MM.1S (cell line): ENCODE results near the gene KDM7A.
"Not testable (repeated sequence)": the region's sequence is repeated elsewhere in the genome, so short reads cannot be mapped to it uniquely, and the experiment has no call there.

Experiments used
- CTCF ChIP-seq: fragments of 300-600 bp; sonication (generic); IDR thresholded peaks from 2 replicates; pipeline ENCODE4 v1.5.1; 2016; ENCODE audit warnings: antibody characterized with exemption, low read length, mixed read lengths
- EZH2 ChIP-seq: fragments of 300-600 bp; sonication (generic); optimal IDR thresholded peaks from 2 replicates; pipeline ENCODE3; 2017; ENCODE audit warnings: low read depth, mild to moderate bottlenecking, antibody characterized with exemption, low read length, mixed read lengths

GRCh38 chr7:140108777-140109176 is 68.0 kb downstream of the KDM7A start:
- TF ChIP-seq CTCF, EZH2: not testable (repeated sequence)
